ENCODE measurements around the gene DYRK1B. TPM values are rescaled to one million over a fixed set of nuclear protein-coding genes. Genes with fewer than 3 reads are reported as not detected.
"Not testable (repeated sequence)": the region's sequence is repeated elsewhere in the genome, so short reads cannot be mapped to it uniquely, and the experiment has no call there.

The DYRK1B gene
- total RNA-seq, 2 donors from 2014 or later = 11.8 to 12.7 TPM

DNA sequence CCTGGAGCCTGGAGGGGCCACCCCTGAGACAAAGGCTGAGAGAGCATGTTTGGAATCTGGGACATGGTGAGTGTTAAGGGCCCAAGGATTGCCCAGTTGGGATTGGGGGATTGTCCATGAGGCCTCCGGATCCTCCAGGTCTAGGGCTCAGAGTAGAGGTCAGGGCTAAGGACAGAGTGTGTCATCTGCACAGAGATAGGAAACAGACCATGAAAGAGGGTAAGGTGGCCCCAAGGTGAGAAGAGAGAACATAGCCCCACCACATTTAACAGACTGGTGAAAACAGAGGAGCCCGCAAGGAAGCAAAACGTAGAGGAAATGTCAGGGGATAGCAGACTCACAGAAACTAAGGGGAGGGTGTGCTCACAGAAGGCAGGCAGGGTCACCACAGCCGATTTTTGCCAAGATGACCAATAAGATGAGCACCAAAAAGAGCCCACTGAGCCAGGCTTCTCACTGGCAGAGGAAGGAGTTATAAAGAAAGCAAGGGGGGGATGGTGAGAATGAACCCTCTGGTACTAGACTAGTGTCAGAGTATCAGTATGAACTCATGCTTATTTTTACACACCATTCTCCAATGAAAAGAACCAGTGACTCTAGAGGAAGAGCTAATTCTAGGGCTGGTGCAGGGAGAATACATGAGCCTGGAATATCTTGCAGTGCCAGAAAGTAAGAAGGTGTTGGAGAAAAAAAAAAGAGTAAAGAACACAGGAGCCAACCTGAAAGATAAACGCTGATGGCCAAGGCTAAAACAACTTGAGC lies 17.5 kb downstream of the DYRK1B start:
- intact Hi-C loops (cut with DNase I) = no loop called here

DNA sequence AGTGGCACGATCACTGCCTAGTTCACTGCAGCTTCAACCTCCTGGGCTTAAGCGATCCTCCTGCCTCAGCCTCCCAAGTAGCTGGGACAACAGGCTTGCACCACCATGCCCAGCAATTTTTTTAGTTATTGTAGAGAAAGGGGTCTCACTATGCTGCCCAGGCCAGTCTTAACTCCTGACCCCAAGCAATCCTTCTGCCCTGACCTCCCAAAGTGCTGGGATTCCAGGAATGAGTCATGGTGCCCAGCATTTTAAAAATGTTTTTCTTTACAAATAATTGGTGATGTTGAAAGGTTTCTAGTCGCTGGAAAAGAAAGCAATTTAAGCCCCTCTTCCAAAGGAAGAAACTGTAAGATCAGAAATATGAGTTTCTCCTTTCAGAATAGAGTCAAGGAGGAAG lies 19.4 kb downstream of the DYRK1B start:
- Histone ChIP-seq H3K4me3 (no peak overlapping the region), H3K4me1 (no peaks in the 10 kb centered on the region), H3K27me3 (no peaks in the 10 kb centered on the region), H3K27ac (no peak overlapping the region), H3K36me3 (no peaks in the 10 kb centered on the region), H3K9me3 (no peaks in the 10 kb centered on the region), H3K9ac (ENCODE audit: low read depth in 2 of 2, low read length in 2 of 2) (no peak overlapping the region)
- intact Hi-C loops (cut with DNase I) = no loop called here
- no peak for DNase-seq
- TF ChIP-seq, protein P1, sequence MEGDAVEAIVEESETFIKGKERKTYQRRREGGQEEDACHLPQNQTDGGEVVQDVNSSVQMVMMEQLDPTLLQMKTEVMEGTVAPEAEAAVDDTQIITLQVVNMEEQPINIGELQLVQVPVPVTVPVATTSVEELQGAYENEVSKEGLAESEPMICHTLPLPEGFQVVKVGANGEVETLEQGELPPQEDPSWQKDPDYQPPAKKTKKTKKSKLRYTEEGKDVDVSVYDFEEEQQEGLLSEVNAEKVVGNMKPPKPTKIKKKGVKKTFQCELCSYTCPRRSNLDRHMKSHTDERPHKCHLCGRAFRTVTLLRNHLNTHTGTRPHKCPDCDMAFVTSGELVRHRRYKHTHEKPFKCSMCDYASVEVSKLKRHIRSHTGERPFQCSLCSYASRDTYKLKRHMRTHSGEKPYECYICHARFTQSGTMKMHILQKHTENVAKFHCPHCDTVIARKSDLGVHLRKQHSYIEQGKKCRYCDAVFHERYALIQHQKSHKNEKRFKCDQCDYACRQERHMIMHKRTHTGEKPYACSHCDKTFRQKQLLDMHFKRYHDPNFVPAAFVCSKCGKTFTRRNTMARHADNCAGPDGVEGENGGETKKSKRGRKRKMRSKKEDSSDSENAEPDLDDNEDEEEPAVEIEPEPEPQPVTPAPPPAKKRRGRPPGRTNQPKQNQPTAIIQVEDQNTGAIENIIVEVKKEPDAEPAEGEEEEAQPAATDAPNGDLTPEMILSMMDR (IDR thresholded peaks at IDR 0.05) = no peak

More for the DNA sequence above, 17.5 kb downstream of the DYRK1B start:
- no peak overlapping the region for H3K27ac ChIP-seq
- no peak overlapping the region for H3K4me3 ChIP-seq
- no peak for DNase-seq
- no peaks in the 10 kb centered on the region for H3K27me3 ChIP-seq
- no peaks in the 10 kb centered on the region for H3K36me3 ChIP-seq
- no peak overlapping the region for H3K9ac ChIP-seq (ENCODE audit: low read depth in 2 of 2, low read length in 2 of 2)
- no peaks in the 10 kb centered on the region for H3K9me3 ChIP-seq
- TF ChIP-seq, protein P1 (IDR thresholded peaks at IDR 0.05) = no peak
- H3K4me1 ChIP-seq = no peaks in the 10 kb centered on the region

DNA sequence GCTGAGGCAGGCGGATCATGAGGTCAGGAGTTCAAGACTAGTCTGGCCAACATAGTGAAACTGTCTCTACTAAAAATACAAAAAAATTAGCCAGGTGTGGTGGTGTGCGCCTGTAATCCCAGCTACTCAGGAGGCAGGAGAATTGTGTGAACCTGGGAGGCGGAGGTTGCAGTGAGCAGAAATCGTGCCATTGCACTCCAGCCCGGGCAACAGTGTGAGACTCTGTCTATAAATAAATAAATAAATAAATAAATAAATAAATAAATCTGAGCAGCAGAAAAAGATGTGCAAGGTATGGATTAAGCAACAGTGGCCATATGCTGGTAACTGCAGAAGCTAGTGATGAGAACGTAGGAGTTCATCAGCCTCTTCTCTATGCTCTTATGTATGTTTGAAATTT lies 19.9 kb downstream of the DYRK1B start:
- DNase-seq; H3K9me3 ChIP-seq; H3K4me3 ChIP-seq; H3K36me3 ChIP-seq; H3K27ac ChIP-seq; H3K27me3 ChIP-seq; intact Hi-C loops (cut with DNase I); H3K9ac ChIP-seq (ENCODE audit: low read depth in 2 of 2, low read length in 2 of 2); H3K4me1 ChIP-seq: not testable (repeated sequence)

DNA sequence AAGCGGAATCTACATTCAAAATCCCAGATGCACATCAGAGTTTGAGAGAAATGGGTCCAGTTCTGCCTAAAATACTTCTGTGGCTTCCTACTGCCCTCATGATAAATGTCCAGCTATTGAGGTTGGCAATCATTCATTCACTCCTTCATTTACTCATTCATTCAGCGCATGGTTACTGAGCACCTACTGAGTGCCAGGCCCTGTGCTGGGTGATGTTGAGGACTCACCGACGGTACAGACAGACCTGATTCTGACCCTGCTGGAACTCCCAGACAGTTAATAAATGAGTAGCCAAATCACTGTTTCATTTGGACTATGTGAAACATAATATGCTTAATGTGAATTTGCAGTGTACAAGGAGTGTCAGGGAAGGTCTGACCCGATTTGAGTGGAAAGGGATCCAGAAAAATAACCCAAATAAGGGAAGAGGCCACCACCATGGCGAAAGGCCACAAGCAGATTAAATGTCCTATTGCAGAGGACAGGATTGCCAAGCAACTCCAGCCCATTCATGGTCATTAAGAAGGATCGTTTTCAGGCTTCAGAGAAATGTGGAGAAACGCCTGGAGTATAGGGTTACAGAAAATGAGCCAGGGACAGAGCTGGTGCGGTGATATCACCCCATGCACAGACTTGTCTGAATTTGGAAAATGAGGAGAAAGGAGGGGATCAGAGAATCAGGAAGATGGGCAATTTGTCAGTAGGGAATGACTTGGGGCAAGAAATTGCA lies 20.5 kb downstream of the DYRK1B start:
- no peak overlapping the region for H3K9ac ChIP-seq (ENCODE audit: low read depth in 2 of 2, low read length in 2 of 2)
- H3K27ac ChIP-seq = no peak overlapping the region
- no peak for DNase-seq
- intact Hi-C loops (cut with DNase I) = no loop called here
- H3K27me3 ChIP-seq = no peaks in the 10 kb centered on the region
- H3K4me1 ChIP-seq = no peaks in the 10 kb centered on the region
- no peaks in the 10 kb centered on the region for H3K36me3 ChIP-seq
- no peaks in the 10 kb centered on the region for H3K9me3 ChIP-seq
- TF ChIP-seq, protein P1 (IDR thresholded peaks at IDR 0.05) = no peak
- no peak overlapping the region for H3K4me3 ChIP-seq

DNA sequence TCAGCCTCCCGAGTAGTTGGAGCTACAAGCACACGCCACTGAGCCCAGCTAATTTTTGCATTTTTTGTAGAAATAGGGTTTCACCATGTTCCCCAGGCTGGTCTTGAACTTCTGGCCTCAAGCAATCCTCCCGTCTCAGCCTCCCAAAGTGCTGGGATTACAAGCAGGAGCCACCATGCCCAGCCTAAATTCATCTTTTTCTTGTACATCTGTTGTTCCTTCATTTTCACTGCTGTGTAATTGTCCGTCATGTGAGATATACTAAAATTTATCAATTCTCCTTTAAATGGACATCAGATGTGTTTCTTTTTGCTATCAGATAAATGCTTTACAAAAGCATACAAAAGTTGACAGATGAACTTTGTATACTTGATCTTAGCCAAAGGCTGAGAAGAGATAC lies 22.9 kb downstream of the DYRK1B start:
- no peak overlapping the region for H3K27ac ChIP-seq
- H3K9me3 ChIP-seq = no peaks in the 10 kb centered on the region
- DNase-seq = no peak
- no peak overlapping the region for H3K9ac ChIP-seq (ENCODE audit: low read depth in 2 of 2, low read length in 2 of 2)
- H3K36me3 ChIP-seq = no peaks in the 10 kb centered on the region
- TF ChIP-seq, protein P1 (IDR thresholded peaks at IDR 0.05) = no peak
- H3K27me3 ChIP-seq = no peaks in the 10 kb centered on the region
- intact Hi-C loops (cut with DNase I) = no loop called here
- H3K4me1 ChIP-seq = no peaks in the 10 kb centered on the region
- no peak overlapping the region for H3K4me3 ChIP-seq

DNA sequence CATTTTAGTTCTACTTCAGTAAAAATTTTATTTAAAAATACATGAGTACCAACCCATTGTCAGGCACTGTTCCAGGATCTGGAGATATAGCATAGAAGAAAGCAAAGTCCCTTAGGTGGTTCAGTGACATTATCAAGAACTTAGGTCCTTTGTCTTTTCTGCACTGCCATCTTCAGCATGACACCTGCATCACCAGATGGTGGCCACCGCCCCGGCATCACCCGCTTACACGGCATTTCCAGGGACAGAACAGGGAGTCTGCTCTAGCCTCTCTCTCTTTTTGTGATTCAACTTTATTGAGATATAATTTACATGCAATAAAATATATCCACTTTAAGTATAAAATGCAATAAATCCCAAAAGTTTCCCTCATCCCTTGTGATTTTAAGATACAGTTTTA lies 23.5 kb downstream of the DYRK1B start:
- intact Hi-C loops (cut with DNase I) = no loop called here

More for the DNA sequence above, 23.5 kb downstream of the DYRK1B start:
- Histone ChIP-seq H3K9ac (ENCODE audit: low read depth in 2 of 2, low read length in 2 of 2) (no peak overlapping the region), H3K27me3 (no peaks in the 10 kb centered on the region), H3K9me3 (no peaks in the 10 kb centered on the region), H3K4me3 (no peak overlapping the region), H3K4me1 (no peaks in the 10 kb centered on the region), H3K27ac (no peak overlapping the region), H3K36me3 (no peaks in the 10 kb centered on the region)
- no peak for DNase-seq
- TF ChIP-seq, protein P1 (IDR thresholded peaks at IDR 0.05) = no peak
